HG02840 (cell line): Measurements from ENCODE around the gene ZGPAT.
"Not testable (repeated sequence)": the region's sequence is repeated elsewhere in the genome, so short reads cannot be mapped to it uniquely, and the experiment has no call there.

Experiments
- ATAC-seq: cut with Tn5 transposase; IDR thresholded peaks from one replicate; pipeline ENCODE4 v1.9.1; 2021; ENCODE audit warnings: mild to moderate bottlenecking, moderate library complexity, moderate number of reproducible peaks; ENCODE audit not compliant: unreplicated experiment, low FRiP score

ZGPAT gene

GRCh38 chr20:63702036-63702665, 5.7 kb upstream of the ZGPAT start:
- no peak for ATAC-seq

GRCh38 chr20:63702751-63703470, 4.9 kb upstream of the ZGPAT start:
- ATAC-seq = no peak

- no peak for ATAC-seq
These were observed 4.3 kb upstream of the ZGPAT start for GRCh38 chr20:63703471-63703975.

GRCh38 chr20:63703976-63704748, 3.7 kb upstream of the ZGPAT start:
- ATAC-seq = no peak

DNA sequence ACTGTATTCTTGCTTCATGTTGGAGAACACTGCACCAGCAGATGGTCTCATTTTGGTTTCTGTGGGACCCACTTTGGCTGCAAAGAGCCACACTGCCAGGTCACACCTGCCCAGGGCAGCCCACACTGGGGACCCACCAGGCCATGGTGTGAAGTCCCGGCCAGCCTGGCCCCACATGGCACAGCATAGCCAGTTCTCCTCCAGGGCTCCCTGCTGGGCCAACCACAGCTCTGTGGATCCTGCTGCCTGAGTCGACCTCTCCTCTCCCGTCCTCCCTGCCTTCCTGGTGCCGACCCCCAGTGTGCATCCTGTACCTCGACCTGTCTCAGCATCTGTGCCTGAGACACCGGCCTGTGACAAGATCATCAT, 3.1 kb upstream of the ZGPAT start:
- no peak for ATAC-seq

DNA sequence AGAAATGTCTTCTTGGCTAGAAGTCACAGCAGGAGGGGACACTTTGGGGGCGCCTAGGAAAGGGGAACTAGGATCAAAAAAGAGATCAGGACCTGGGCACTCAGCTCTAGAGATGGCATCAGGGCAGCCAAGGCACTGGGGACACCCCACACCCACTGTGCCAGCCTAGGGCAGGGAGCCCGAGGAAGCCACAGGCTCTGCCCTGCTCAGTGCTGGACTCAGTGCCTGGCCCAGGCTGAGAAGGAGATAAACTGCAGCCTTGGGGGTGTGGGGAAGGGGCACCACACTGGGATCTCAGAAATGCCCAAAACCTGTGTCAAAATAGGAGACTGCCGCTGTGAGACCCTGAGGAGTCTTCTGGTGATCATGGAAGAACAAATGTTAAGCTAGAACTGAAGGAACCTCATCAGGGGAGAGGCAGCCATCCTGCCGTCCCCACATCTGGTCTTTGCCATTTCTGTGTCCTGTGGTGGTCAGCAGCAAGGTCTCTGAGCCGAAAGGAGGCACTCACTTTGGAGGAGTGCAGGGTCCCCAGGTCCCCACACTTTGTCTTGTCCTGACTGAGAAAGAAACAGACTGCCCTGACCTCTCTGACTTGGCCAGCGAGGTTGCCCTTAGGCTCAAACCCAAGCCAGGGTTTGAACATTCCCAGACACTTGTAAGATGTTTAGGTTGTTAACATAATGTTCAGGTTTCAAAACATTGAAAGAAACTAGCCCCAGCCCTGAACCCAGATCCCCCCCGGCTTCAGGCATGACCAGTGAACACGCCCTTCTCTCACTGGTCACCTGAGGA, 2.4 kb upstream of the ZGPAT start:
- ATAC-seq = no peak

DNA sequence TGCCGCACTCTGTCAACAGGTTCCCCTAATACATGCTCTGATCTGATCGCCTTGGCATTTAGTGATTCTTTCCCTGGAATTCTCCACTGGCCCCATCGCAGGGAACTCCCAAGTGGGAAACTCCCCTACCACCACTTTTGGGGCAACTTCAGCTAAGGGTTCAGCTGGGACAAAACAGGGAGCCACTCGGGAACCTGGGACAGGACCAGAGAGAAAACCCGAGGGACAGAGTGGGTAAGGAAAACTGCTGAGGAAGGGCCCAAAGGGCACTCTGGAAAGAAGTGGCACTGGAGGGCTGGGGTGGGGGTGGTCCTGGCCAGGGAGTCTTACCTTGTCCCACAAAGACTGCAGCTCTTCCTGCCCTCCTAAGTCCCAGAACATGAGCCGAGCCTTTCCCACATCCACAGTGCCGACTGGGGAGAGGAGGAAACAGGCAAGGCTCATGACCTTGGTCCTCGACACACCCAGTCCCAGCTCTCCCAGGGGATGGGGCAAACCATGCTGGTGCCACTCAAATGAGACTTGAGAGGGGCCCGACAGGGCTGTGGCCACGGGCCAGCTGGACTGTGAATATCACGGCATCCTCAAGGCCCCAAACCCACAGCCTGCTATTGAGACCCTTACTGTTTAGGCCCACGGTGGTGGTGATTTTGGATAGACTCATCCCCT, 1.7 kb upstream of the ZGPAT start:
- ATAC-seq = no peak

DNA sequence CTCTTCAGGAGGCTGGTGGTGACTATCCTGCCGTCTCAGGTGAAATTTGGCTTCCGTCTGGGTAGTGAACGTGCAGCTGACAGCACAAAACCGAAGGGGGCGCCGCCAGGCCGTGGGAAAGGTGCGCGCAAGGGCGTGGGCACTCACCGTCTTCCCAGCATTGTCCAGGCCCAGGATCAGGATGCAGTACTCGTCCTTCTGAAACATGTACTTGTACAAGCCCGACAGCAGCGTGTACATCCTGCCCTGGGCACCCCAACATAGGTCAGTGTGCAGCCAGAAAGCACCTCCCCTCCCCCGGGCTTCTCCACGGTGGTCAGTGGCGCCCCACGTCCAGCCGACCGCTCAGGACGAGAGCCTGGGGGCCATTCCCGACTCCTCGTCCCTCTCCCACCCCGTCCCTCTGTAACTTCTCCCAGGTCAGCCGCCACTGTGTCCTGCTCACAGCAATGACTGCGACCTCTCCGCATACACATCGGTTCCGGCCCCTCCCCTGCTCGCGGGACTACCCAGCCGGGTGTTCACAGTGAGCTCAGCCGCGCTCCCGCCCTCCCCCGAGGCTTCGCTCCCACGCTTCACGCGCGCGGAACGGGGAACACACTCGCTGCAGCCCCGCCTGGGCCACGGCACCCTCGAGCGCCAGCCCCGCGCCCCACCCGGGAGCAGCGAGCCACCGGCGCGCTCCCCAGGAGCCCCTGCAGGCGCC, 834 bp upstream of the ZGPAT start:
- peak; percentile 23 for ATAC-seq

DNA sequence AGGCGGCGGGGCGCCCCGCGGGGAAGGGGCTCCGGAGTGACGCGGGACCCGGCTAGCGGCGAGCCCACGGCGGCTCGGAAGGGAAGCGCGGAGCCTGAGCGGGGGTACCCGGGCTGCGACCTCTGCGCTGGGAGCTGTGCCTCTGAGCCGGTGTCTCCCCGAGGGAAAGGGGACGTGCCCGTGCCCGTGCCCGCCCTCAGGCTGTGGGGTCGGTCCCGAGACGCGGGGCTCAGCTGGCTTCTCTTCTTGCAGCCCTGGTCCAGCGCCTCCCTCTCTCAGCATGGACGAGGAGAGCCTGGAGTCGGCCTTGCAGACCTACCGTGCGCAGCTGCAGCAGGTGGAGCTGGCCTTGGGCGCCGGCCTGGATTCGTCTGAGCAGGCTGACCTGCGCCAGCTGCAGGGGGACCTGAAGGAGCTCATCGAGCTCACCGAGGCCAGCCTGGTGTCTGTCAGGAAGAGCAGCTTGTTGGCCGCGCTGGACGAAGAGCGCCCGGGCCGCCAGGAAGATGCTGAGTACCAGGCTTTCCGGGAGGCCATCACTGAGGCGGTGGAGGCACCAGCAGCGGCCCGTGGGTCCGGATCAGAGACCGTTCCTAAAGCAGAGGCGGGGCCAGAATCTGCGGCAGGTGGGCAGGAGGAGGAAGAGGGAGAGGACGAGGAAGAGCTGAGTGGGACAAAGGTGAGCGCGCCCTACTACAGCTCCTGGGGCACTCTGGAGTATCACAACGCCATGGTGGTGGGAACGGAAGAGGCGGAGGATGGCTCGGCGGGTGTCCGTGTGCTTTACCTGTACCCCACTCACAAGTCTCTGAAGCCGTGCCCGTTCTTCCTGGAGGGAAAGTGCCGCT, 686 bp downstream of the ZGPAT start:
- ATAC-seq = peak; percentile 10

GRCh38 chr20:63709149-63709527, 1.3 kb downstream of the ZGPAT start:
- no peak for ATAC-seq

- ATAC-seq = no peak
These were observed 3.3 kb downstream of the ZGPAT start for GRCh38 chr20:63711085-63711645.

DNA sequence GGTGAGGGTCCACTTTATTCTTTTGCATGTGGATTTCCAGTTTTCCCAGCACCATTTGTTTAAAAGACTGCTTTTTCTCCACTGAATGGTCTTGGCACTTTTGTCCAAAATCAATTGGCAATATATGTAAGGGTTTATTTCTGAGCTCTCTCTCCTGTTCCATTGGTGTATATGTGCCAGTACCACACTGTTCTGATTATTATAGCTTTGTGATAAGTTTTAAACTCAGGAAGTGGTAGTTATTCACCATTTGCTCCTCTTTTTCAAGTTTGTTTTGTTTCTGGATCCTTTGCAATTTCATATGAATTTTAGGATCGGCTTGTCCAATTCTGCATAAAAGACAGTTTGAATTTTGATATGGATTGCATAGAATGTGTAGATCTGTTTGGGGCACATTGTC, 4.4 kb downstream of the ZGPAT start:
- no peak for ATAC-seq

DNA sequence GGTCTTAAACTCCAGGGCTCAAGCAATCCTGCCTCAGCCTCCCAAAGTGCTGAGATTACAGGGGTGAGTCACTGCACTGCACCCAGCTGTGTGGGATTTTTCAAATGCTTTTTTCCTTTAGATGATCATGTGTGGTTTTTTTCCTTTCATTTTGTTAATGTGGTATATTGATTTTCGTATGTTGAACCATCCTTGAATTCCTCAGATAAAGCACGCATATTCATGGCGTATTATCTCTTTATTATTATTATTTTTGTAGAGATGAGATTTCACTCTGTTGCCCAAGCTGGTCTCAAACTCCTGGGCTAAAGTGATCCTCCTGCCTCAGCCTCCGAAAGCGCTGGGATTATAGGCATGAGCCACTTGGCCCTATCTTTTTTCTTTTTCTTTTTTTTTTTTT, 7.0 kb downstream of the ZGPAT start:
- ATAC-seq = no peak

DNA sequence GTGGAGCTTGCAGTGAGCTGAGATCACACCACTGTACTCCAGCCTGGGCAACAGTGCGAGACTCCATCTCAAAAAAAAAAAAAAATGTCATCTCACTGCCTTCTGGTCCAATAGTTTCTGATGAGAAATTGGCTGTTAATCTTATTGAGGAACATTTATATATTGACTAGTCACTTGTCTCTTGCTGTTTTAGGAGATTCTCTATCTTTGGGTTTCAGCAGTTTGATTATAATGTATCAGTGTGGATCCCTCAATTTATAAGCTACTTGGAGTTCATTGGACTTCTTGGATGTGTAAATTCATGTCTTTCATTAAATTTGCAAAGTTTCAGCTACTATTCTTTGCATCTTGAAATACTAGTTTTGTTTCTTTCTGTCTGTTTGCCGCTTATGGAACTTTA, 11.2 kb downstream of the ZGPAT start:
- no peak for ATAC-seq

DNA sequence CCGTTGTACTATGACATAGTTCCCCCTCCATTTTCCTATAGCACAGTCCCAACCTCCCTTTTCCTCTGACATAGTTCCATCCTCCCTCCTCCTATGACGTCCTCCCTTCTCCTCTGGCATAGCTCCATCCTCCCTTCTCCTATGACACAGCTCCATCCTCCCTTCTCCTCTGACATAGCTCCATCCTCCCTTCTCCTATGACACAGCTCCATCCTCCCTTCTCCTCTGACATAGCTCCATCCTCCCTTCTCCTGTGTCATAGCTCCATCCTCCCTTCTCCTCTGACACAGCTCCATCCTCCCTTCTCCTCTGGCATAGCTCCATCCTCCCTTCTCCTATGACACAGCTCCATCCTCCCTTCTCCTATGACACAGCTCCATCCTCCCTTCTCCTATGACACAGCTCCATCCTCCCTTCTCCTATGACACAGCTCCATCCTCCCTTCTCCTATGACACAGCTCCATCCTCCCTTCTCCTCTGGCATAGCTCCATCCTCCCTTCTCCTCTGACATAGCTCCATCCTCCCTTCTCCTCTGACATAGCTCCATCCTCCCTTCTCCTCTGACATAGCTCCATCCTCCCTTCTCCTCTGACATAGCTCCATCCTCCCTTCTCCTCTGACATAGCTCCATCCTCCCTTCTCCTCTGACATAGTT, 15.3 kb downstream of the ZGPAT start:
- not testable (repeated sequence) for ATAC-seq

DNA sequence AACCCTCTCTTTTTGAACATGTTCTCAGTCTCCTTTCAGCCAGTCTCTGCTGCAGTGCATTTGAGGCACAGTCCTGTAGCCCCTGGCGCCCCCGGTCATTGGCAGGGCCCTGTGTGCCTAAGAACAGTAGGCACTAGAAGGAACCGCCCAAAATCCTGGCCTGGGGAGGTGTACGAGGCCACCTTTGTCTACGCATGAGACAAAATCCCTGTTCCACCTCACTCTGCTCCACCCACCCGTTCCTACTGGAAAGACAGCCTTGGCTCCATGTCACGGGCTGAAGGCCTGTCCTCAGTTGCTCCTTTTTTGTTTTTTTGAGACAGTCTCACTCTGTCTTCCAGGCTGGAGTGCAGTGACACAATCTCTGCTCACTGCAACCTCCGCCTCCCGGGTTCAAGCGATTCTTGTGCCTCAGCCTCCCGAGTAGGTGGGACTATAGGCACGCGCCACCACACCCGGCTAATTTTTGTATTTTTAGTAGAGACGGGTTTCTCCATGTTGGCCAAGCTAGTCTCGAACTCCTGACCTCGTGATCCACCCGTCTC, 22.4 kb downstream of the ZGPAT start:
- not testable (repeated sequence) for ATAC-seq

DNA sequence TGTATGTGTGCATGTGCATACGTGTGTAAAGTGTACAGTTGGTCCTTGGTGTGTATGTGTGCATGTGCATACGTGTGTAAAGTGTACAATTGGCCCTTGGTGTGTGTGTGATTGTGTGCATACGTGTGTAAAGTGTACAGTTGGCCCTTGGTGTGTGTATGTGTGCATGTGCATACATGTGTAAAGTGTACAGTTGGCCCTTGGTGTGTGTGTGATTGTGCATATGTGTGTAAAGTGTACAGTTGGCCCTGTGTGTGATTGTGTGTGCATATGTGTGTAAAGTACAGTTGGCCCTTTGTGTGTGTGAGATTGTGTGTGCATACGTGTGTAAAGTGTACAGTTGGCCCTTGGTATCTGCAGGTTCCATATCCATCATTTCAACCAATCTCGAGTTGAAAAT, 23.6 kb downstream of the ZGPAT start:
- ATAC-seq = no peak
